Measurements from ENCODE around the gene SCN2B.
"Not testable (repeated sequence)": the region's sequence is repeated elsewhere in the genome, so short reads cannot be mapped to it uniquely, and the experiment has no call there.

Gene SCN2B

GRCh38 chr11:118205606-118206378 lies 29.4 kb upstream of the SCN2B start:
- no peak for DNase-seq

- DNase-seq, result no peak
Measured at GRCh38 chr11:118202599-118203422, 26.4 kb upstream of the SCN2B start.

GRCh38 chr11:118201966-118202365 lies 25.5 kb upstream of the SCN2B start:
- DNase-seq, result no peak

GRCh38 chr11:118200901-118201680 lies 24.7 kb upstream of the SCN2B start:
- no peak for DNase-seq

- DNase-seq, result no peak
Measured at GRCh38 chr11:118200497-118200896, 24.1 kb upstream of the SCN2B start.

GRCh38 chr11:118199135-118199534 lies 22.7 kb upstream of the SCN2B start:
- no peak for DNase-seq

- peak; percentile 68 for DNase-seq
Measured at GRCh38 chr11:118198370-118198769, 21.9 kb upstream of the SCN2B start.

GRCh38 chr11:118194835-118195627 lies 18.6 kb upstream of the SCN2B start:
- peak; percentile 33 for DNase-seq

- DNase-seq, result no peak
Measured at GRCh38 chr11:118193910-118194566, 17.6 kb upstream of the SCN2B start.

GRCh38 chr11:118192817-118193216 lies 16.4 kb upstream of the SCN2B start:
- DNase-seq, result not testable (repeated sequence)

- not testable (repeated sequence) for DNase-seq
Measured at GRCh38 chr11:118190942-118191506, 14.6 kb upstream of the SCN2B start.

- DNase-seq, result no peak
Measured at GRCh38 chr11:118186346-118187107, 10.1 kb upstream of the SCN2B start.

- no peak for DNase-seq
Measured at GRCh38 chr11:118184784-118185579, 8.5 kb upstream of the SCN2B start.

GRCh38 chr11:118183691-118184090 lies 7.3 kb upstream of the SCN2B start:
- not testable (repeated sequence) for DNase-seq

- DNase-seq, result no peak
Measured at GRCh38 chr11:118180300-118180703, 3.9 kb upstream of the SCN2B start.

- DNase-seq, result no peak
Measured at GRCh38 chr11:118176778-118177134, 317 bp upstream of the SCN2B start.

GRCh38 chr11:118175031-118175992 lies 1.1 kb downstream of the SCN2B start:
- DNase-seq, result no peak

GRCh38 chr11:118174006-118174567 lies 2.4 kb downstream of the SCN2B start:
- no peak for DNase-seq
